NCI-H82 (cell line): ENCODE data around the gene THEM4.
"Not testable (repeated sequence)": the region's sequence is repeated elsewhere in the genome, so short reads cannot be mapped to it uniquely, and the experiment has no call there.

Experiments used
- DNase-seq: peaks from one replicate; lab custom pipeline; 2025; lab: John Stamatoyannopoulos, UW

Gene THEM4

DNA sequence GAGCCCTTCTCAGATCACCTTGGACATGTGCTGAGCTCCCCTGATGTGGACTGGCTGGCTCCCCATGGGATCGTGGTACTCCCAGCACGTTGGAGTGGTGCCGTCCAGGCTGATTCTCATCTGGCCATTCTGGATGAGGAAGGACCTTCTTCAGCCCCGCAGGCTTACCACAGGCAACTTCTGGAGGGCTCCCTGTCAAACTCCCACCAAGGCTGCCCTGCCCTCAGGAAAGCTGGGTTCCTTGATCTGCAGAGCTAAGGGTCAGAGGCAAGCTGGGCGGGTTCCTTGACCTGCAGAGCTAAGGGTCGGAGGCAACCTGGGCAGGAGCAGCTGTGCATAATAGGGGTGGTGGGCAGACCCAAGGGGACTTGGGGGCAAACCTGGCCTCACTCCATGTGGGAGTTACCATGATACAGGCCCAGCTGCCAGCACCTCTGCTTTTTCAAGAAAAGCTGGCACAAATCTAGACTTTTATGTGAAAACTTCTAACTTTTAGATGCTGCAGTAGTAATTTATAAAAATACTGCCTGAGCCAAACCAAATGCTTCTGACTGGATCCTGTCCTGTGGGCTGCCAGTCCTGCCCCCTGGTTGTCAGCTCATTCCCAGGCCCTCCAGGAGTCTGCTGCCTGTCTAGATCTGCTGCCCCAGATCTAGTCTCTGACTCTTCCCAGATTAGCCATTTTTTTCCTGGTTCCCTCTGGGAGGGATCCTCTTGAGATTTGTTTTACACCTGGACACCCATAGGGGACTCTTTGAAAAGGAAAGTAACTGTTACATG is 50.2 kb downstream of the THEM4 start:
- DNase-seq: no peak

DNA sequence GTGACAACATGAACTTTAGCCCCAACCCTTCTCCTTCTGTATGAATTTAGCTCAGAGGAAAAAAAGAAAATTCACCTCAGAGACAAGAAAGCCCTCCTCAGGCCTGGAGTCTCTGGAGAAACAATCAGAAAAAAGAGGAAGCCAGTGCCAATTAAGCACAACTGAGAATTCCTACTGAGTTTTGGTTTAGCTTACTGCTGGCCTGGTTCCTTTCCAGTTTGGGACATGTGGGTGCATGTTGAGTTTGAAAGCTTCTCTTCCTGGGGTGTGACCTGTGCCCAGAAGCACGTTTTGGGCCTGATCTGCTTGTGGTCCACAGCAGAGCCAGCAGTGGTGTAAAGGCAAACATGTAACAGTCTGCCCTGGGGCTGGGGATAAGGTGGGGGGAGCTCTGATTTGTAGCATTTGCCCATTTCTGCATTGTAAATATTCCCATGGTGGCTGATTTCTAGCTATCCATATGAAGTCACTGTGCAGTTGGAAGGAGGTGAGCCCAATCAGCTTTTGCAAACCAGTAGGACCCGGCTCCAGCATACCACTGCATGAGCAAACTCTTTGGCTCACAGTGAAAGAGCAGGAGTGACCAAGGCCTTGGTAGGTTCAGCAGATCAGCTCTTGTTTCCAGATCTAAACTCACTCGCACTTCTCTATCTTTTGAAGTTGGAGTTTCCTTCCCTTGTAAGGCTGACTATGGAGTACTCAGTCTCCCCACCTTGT is 51.1 kb downstream of the THEM4 start:
- no peak for DNase-seq

GRCh38 chr1:151855933-151856332 is 53.4 kb downstream of the THEM4 start:
- DNase-seq: no peak

DNA sequence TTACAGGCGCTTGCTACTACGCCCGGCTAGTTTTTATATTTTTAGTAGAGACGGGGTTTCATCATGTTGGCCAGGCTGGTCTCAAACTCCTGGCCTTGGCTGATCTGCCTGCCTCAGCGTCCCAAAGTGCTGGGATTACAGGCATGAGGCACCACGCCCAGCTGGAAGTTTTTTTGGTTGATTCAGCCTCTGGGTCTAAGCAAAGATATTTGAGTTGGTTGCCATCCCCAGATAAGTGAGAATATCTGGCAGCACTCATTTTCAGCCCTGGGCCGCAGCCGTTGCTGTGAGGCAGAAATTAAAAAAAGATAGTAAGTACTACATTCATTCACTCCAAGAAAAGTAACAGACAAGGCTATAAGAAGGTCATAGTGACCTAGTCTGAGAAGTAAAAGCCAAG is 53.8 kb downstream of the THEM4 start:
- not testable (repeated sequence) for DNase-seq

DNA sequence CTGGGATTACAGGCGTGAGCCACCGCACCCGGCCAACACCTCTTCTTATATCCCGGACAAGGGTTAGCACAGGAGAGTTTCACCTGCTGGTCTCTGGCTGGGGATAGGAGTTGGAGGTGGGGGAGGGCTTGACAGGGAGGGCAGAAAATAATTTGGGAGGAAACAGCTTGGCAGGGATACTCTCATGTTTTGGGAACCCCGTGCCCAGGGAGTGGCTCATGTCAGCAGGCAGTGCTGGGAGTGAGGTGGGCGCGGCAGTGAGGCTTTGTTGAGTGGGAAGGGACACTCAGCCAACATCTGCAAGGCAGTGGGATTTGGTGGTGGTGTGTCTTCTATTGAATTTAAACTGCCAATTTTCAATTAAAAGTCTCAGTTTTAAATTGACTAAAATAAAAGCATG is 54.7 kb downstream of the THEM4 start:
- no peak for DNase-seq

- peak; percentile 32 for DNase-seq
Observed at GRCh38 chr1:151853411-151853943, 55.8 kb downstream of the THEM4 start, which contains the start of gene THEM5. TSS of gene THEM5 (minus strand) at chr1:151853712. CDS start at chr1:151853565, 147 bp downstream.

- no peak for DNase-seq
Observed at GRCh38 chr1:151852733-151853132, 56.6 kb downstream of the THEM4 start.

DNA sequence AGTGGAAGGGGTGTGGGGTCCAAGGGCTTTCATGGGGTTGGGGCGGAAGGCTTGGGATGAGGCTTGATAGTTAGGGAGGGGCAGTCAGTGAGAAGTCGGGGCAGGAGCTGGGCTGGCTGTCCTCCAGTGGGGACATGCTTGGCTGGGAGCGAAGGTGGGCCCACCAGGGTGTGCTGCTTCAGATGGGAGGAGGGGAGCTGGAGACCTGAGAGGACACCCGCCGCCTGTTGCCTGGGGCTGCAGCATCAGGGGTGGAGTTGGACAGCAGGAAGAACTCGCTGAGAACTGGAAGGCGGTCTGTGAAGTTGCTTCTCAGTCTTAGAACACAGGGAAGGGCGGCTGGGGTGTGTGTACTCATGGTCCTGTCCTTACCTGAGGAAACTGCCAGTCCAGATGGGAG is 57.4 kb downstream of the THEM4 start:
- DNase-seq: no peak

DNA sequence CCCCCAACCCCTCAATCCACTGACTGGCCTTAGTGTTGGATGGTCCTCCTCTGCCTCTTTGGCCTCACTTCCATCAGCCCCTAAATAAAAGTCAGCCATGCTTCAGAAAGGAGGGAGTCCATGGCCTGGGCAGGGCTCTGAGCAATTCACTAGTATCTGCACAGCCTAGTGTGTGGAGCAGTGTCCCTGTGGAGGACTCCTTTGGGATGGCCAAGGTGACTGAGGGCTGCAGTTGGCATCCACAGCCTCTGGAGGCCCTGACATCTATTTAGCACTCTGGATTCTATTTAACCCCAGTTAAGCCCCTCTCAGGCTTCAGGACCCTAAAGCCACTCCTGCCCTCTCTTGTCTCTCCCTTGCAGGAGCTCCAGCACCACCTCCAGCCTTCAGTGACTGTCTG is 59.4 kb downstream of the THEM4 start:
- DNase-seq: no peak

DNA sequence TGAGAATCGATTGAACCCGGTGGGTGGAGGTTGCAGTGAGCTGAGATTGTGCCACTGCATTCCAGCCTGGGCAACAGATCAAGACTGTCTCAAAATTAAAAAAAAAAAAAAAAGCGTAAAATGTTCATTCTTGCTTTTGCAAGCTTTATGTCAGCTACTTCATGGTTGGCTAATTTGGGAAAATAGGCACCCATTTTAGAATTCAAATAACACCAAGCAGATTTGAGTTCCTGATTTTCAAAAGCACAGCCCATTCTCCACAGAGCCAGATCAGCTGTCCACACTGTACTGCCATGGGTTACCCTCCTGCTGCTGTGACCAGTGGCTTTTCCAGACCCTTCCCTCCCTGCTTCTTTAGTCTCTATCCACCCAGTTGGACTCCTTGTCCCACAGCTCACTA is 60.2 kb downstream of the THEM4 start:
- no peak for DNase-seq

GRCh38 chr1:151847867-151848596 is 61.3 kb downstream of the THEM4 start:
- DNase-seq: no peak

- no peak for DNase-seq
Observed at GRCh38 chr1:151846686-151847237, 62.5 kb downstream of the THEM4 start.

DNA sequence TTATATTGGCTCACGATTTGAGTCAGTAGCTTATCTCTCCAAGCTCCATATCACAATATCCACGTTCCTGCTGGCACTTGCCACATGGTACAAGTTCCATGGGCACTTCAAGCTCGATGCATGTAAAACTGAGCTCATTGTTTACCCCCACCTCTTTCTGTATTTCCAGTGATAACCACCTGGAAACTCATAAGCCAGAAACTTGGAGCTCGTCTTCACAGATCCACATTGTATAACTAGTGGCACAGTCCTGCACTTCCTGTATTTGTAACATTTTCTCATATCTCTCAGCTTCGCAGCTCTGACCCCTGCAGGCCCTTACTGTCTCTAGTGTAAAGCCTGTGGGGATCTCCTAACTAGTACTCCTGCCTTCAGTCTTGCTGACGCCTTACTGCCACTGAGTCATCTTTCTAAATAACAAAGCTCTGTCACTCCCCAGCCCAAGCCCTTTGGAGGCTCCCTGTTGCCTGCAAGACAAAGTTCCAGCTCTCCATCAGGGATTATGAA is 63.2 kb downstream of the THEM4 start:
- no peak for DNase-seq

DNA sequence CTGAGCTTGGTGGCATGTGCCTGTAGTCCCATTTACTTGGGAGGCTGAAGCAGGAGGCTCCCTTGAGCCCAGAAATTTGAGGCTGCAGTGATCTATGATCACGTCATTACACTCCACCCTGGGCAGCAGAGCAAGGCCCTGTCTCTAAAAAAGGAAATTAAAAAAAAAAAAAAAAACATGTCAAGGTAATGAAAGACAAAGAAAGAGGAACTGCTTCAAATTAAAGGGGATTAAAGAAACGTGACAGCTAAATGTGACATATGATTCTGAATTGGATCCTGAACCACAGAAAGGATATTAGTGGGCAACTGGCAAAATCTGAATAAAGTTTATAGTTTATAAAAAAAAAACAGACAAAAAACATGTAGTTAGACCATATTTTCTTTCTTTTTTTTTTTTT is 65.9 kb downstream of the THEM4 start:
- no peak for DNase-seq

GRCh38 chr1:151841141-151841540 is 68.2 kb downstream of the THEM4 start:
- DNase-seq: no peak

DNA sequence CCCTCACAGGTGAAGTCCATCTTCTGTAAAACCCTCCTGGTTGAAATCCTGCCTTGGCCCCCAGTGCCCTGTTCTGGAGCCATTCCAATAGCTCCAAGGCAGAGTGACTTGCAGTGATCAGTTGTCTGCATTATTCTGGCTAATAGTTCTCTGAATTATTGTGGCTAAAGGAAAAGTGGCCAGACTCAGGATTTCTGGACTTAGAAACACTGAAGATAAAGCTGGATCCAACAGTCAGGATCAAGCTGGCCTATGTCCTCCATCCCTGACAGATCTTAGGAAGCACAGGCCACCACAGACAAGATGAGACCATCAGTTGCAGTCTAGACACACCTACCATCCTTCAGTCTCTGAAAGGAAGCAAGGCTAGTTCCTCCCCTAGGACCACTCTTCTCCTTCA is 68.9 kb downstream of the THEM4 start:
- no peak for DNase-seq

DNA sequence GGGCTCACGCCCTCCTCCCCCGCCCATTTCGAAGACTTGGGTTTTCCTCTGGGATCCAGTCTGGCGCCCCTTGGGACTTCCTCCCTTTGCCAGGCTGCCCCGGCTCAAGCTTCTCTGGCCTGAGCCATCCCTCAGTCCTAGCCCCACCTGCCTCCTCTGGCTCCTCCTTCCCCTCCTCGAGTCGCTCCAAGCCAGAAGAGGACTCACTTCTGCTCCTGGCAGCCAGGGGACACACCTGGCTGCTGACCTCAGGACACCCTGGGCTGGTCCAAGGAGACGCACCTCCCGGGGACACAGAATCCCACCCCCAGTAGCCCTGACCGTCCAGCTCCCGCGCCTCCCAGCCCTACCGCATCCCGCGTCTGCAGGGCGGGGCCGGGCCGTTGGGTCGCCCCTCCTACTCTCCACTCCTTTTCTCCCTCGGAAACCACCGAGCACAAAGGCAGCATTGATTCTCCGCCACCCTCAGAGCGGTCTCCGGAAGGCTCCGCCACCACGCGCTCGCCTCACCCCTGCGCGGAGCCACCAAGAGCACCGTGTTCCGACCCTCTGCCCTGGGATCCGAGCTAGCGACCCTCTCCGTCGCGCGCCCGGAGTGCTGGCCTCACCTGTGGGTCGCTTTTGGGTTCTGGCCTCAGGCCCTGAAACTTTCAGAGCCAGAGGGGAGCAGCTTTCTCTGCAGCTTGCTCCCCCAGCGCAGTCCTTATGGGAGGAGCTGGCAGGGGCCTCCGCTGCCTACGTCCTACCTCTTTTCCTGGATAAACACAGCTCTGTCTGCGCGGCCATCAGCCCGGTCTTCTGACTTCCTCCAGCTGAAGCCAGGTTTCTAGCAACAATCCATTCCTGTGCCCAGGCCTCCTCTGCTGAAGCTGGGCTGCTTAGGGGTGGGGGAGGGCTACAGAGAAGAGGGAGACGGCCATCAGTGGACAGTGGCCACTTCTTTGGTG is 69.6 kb downstream of the THEM4 start, which contains the start of gene C2CD4D:
TSS of gene C2CD4D (minus strand) at position 364 of the 947 bp plus-strand sequence. CDS start 831 bp downstream, outside the sequence.
- no peak for DNase-seq

- no peak for DNase-seq
Observed at GRCh38 chr1:151839082-151839412, 70.3 kb downstream of the THEM4 start.

- no peak for DNase-seq
Observed at GRCh38 chr1:151838222-151839081, 70.9 kb downstream of the THEM4 start.

DNA sequence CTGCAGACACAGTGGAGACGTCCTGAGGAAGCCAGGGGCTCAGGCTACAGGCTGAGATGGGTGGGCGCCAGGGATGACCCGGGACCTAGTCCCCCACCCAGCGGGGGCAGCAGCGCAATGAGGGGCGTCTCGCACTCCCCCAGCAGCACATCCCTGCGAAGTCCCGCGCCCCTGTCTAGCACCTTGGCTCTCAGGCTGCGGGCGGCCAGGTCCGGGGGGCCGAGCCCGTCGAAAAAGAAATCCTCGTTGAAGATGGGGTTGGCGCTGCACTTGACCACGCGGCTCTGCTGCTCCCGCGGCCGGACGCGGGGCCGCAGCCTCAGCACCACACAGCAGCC is 71.5 kb downstream of the THEM4 start:
- DNase-seq: no peak
